K562 (cell line): ENCODE data around the gene KARS1. TPM values are rescaled to one million over a fixed set of nuclear protein-coding genes. Genes with fewer than 3 reads are reported as not detected.

Source experiments
- ATAC-seq: fragments of 200-7000 bp; cut with Tn5 transposase; 3 replicates; pipeline ENCODE4 v1.9.1; 2020; ENCODE audit warnings: moderate library complexity
- BruUV-seq: library from RNA; stranded (reverse); fragments of 400-500 nt; replicated peaks from 2 replicates; lab custom pipeline; 2021; lab: Mats Ljungman, UMichigan
- CTCF ChIA-PET: fragments of 300-600 bp; formaldehyde crosslinking; extraction: SDS; loops from one replicate; lab custom pipeline; 2021; ENCODE audit warnings: low intra/inter-chr PET ratio; lab: Yijun Ruan, JAX
- POLR2A ChIA-PET: fragments of 300-600, 350-650 bp; sonication (Branson Sonifier 250); formaldehyde crosslinking; extraction: SDS; loops from one replicate; lab custom pipeline; 2021; ENCODE audit warnings: antibody characterized with exemption, inconsistent platforms; lab: Yijun Ruan, JAX
- DNase-seq, 4 experiments: peaks; one replicate each; pipeline versions ENCODE4 v3.0.0 to v3.0.0-alpha.2; 2011 to 2018; ENCODE audit warnings: low spot score in 3 of 4, mixed read lengths in 3 of 4; ENCODE audit errors: extremely low read depth in 1 of 4
- FAIRE-seq: peaks from 2 replicates; lab custom pipeline; 2011; peaks lifted over from hg19 to GRCh38; lab: Jason Lieb, UNC
- H2AFZ ChIP-seq: 2 replicates; pipeline ENCODE4 v1.6.0; 2011; ENCODE audit warnings: low read depth, low read length, control low read depth, inconsistent platforms
- H3K27ac ChIP-seq: fragments of 200-600 bp; 3 replicates; pipeline ENCODE4 v1.8.0; 2011; ENCODE audit warnings: low read depth, mild to moderate bottlenecking, control low read depth, inconsistent platforms, low read length, moderate library complexity, mixed read lengths; ENCODE audit errors: extremely low read depth
- H3K27me3 ChIP-seq, 2 experiments: fragments of 300-600 bp in 1 of 2; 2 replicates in 1 of 2; 3 replicates in 1 of 2; pipeline versions ENCODE4 v1.6.0 to v1.8.0; 2011; ENCODE audit warnings: inconsistent platforms in 2 of 2, low read length in 2 of 2, mild to moderate bottlenecking in 1 of 2, mixed read lengths in 1 of 2, moderate library complexity in 1 of 2; ENCODE audit not compliant: control insufficient read depth in 2 of 2, insufficient read depth in 2 of 2
- H3K36me3 ChIP-seq: fragments of 300-600 bp; 3 replicates; pipeline ENCODE4 v1.8.0; 2011; ENCODE audit warnings: mild to moderate bottlenecking, low read length, inconsistent platforms; ENCODE audit not compliant: control insufficient read depth, insufficient read depth
- H3K4me1 ChIP-seq, 2 experiments: fragments of 200-600 bp in 1 of 2; replicated peaks in 1 of 2; 2 replicates in 1 of 2; 3 replicates in 1 of 2; pipeline versions ENCODE4 v1.5.1 to v1.8.0; 2011; ENCODE audit warnings: inconsistent platforms in 2 of 2, low read length in 2 of 2, mild to moderate bottlenecking in 1 of 2, mixed read lengths in 1 of 2, moderate library complexity in 1 of 2; ENCODE audit not compliant: control insufficient read depth in 2 of 2, insufficient read depth in 2 of 2
- H3K4me2 ChIP-seq: 2 replicates; pipeline ENCODE4 v1.6.1; 2011; ENCODE audit warnings: low read length, control low read depth, inconsistent platforms, mixed read lengths; ENCODE audit not compliant: insufficient read depth
- H3K4me3 ChIP-seq: fragments of 200-600 bp; sonication (generic), shearing (Covaris generic); 2 replicates; pipeline ENCODE4 v1.5.1; 2016; ENCODE audit warnings: control low read depth, inconsistent platforms
- H3K79me2 ChIP-seq: fragments of 200-600 bp; 3 replicates; pipeline ENCODE4 v1.8.0; 2011; ENCODE audit warnings: low read length, inconsistent platforms; ENCODE audit not compliant: control insufficient read depth, insufficient read depth
- H3K9ac ChIP-seq, 2 experiments: 2 replicates each; pipeline versions ENCODE4 v1.6.0 to v1.6.1; 2011; ENCODE audit warnings: low read depth in 2 of 2, low read length in 2 of 2, control low read depth in 1 of 2, inconsistent platforms in 1 of 2, mild to moderate bottlenecking in 1 of 2, mixed read lengths in 1 of 2; ENCODE audit not compliant: insufficient read depth in 1 of 2
- H3K9me1 ChIP-seq: one replicate; pipeline ENCODE4 v1.6.0; 2011; ENCODE audit warnings: inconsistent platforms, mild to moderate bottlenecking, low read length, moderate library complexity; ENCODE audit not compliant: control insufficient read depth, insufficient read depth
- H3K9me3 ChIP-seq: replicated peaks from 2 replicates; pipeline ENCODE4 v1.5.1; 2011; ENCODE audit warnings: low read depth, low read length, inconsistent platforms; ENCODE audit not compliant: control insufficient read depth, insufficient read depth
- H4K20me1 ChIP-seq: replicated peaks from 2 replicates; pipeline ENCODE4 v1.6.1; 2011; ENCODE audit warnings: low read length, inconsistent platforms, mixed read lengths; ENCODE audit not compliant: control insufficient read depth, insufficient read depth
- BCL6 ChIP-seq: fragments of 250-450 bp; sonication (Bioruptor Pico); IDR thresholded peaks from 2 replicates; pipeline ENCODE4 v1.4.0; 2020
- POLR2H ChIP-seq: IDR thresholded peaks from 2 replicates; pipeline ENCODE4 v1.6.1; 2016; ENCODE audit warnings: missing genetic modification characterization, low read depth, mild to moderate bottlenecking, control low read depth, missing compliant biosample characterization, moderate library complexity
- RBFOX2 ChIP-seq: fragments of 200-400 bp; formaldehyde crosslinking; IDR thresholded peaks from 2 replicates; pipeline ENCODE4 v1.6.1; 2017; ENCODE audit warnings: low read depth, mild to moderate bottlenecking, low read length, moderate library complexity
- SREBF2 ChIP-seq: sonication (generic); formaldehyde crosslinking; IDR thresholded peaks from 2 replicates; pipeline ENCODE4 v1.4.0; 2020; ENCODE audit warnings: mild to moderate bottlenecking, missing genetic modification reagents
- TFAM ChIP-seq: fragments of 250-450 bp; sonication (Bioruptor Pico); conservative IDR thresholded peaks from 2 replicates; pipeline ENCODE4 v1.5.0; 2021; ENCODE audit warnings: mild to moderate bottlenecking, moderate library complexity
- WGBS: fragments of 100-300 bp; shearing (Covaris generic); methylation state at CpG from one replicate; pipeline ENCODE4 v1.1.6; 2016; ENCODE audit warnings: low coverage, mixed read lengths; ENCODE audit not compliant: insufficient coverage; ENCODE audit errors: missing lambda C conversion rate; 5-methylcytosine and 5-hydroxymethylcytosine counted together
- in situ Hi-C: fragments of 300-500 bp; cut with MboI; formaldehyde crosslinking; loops from 4 replicates; pipeline ENCODE4 v1.15.0; 2018; ENCODE audit warnings: inconsistent platforms, mixed read lengths
- intact Hi-C: fragments of 100-400 bp; cut with micrococcal nuclease; formaldehyde crosslinking; loops from 2 replicates; pipeline ENCODE4 v1.14.2; 2022
- polyA plus RNA-seq, 8 experiments: library from polyadenylated mRNA; depleted of rRNA in 4 of 8; stranded (reverse) in 5 of 8; unstranded in 3 of 8; fragments of >200 nt; fragmentation: Nextera tagmentation in 2 of 8; fragmentation: Illumina TruSeq in 1 of 8; extraction: Ambion mirVana in 2 of 8; extraction: Trizol in 1 of 8; gene quantifications; 2 replicates each; pipeline versions ENCODE4 v1.2.1 to v1.2.3, GENCODE V29; 2011 to 2014; ENCODE audit warnings: inconsistent platforms in 1 of 8, missing spikeins in 1 of 8
- total RNA-seq, 7 experiments: library from RNA; depleted of rRNA in 6 of 7; stranded (reverse); fragments of >200 nt in 6 of 7; fragmentation: Illumina TruSeq in 2 of 7; extraction: Trizol in 2 of 7; gene quantifications; 2 replicates each; pipeline versions ENCODE4 v1.2.1 to v1.2.3, GENCODE V29; 2011 to 2021; ENCODE audit warnings: low replicate concordance in 1 of 7
- TF ChIP-seq, protein P1 (sequence below): fragments of 250-450 bp; sonication (Bioruptor Pico); IDR thresholded peaks from 2 replicates; pipeline ENCODE4 v1.5.0; 2021; ENCODE audit warnings: mild to moderate bottlenecking, moderate library complexity

The KARS1 gene
- total and polyA plus RNA-seq, 9 of the 15 experiments (the other 6 are each of a cell fraction or from before 2014, with no cell fraction given), result 223 to 386 (median 304) TPM

DNA sequence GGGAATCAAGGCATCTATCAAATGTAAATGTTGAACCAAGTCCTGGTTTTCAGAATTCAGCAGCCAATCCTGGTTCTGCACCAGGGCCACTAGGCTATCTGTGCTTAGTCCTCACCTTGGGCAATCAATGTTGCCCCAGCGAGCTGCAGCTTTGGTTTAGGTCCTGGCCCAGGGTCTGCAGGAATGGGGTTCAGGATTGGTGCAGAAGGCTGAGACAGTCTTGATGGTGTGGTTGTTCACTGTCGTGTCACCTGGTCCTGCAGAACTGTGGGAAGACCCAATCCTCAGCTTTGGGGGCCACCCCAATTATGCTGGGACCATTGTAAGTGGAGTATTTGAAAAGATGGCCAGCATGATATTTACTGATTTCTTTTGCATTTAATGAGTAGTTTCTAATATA is 10.7 kb upstream of the KARS1 start:
- DNase-seq, result no peak
- BruUV-seq, result no TSS peak

More for the DNA sequence above, 10.7 kb upstream of the KARS1 start:
- H3K9ac ChIP-seq, result no peak overlapping the region
- no peak overlapping the region for H2AFZ ChIP-seq
- H3K27me3 ChIP-seq, result no peaks in the 10 kb centered on the region
- in situ Hi-C loops, result no loop called here
- H3K9me3 ChIP-seq, result no peaks in the 10 kb centered on the region
- no peak for FAIRE-seq
- no peak overlapping the region for H3K4me3 ChIP-seq
- H3K4me1 ChIP-seq, result no peaks in the 10 kb centered on the region
- intact Hi-C loops, result no loop called here
- ChIA-PET CTCF (no interaction called here), POLR2A (interaction anchor here (1.0 to 4.2 kb wide), 4 partner anchors 8 to 35 kb away, joined by 3 to 21 read pairs (median 6); partner anchors contain the start of genes ADAT1, KARS1 and TERF2IP)
- ATAC-seq, result peak; percentile 33
- H3K79me2 ChIP-seq, result peaks cover 10% of the 10 kb centered on the region
- H3K9me1 ChIP-seq, result no peaks in the 10 kb centered on the region
- no peak for TF ChIP-seq TFAM (CRISPR knock-in tag)
- no peak for TF ChIP-seq SREBF2
- no peak for TF ChIP-seq POLR2H
- TF ChIP-seq, protein P1, sequence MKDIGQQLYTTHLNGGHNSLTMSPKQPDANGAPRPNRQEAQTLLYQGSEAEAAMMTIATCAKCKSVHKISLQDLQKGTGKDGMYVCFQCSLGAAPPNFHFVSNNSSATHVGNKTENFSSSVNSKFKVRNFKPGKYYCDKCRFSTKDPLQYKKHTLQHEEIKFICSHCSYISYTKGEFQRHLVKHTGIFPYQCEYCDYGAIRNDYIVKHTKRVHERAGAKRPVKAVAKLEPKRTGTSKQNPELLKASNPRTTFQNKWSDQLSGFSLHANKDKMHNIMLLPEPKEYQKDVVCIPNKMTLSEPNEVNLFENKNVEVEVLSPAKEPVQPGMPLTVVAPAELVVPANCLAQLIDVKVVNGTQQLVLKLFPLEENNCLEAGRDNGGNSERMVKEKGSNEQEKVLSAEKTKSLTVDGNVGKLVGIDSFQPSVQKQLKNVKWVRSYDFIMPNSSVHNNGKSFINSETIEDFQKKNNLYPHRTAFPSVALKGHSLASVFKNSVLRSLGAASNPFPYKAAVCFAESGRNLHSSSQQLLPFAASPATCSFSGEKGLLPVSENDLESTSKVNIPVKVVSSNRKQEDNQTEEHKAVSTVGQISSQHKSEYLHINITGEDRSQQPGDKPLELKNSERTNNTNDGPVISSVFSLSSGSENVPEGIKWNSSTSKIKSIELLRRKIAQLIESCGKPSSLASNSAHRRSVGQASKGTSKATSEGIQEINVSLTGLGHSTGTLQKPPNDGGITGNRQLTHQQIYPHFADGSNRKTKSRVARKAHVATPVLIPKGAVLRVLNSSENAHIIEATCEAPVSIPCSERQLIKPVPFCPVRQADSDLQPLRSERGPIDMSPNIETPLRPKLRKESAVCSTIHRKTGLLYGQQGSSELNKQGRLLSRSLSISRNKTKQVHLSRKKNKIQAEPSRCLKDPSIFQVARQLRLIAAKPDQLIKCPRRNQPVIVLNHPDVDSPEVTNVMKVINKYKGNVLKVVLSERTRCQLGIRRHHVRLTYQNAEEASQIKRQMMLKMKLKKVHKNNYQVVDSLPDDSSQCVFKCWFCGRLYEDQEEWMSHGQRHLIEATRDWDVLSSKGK (CRISPR knock-in tag), result no peak
- no peak for TF ChIP-seq RBFOX2
- TF ChIP-seq BCL6, result no peak
- H3K36me3 ChIP-seq, result peaks cover 47% of the 10 kb centered on the region
- H3K4me2 ChIP-seq, result no peak overlapping the region
- H4K20me1 ChIP-seq, result 0 out of 2 replicates have a peak, but pooled peaks cover 4% of the 10 kb centered on the region
- H3K27ac ChIP-seq, result no peak overlapping the region
- 95% methylated on average over 2 of the region's 2 CpGs for WGBS
